Peyer's patch (tissue), 4 donors: ENCODE measurements around the gene KLK10.

Experiments used
- CTCF ChIP-seq, 6 experiments: fragments of 450-650 bp in 4 of 6; fragments of 200-600 bp in 2 of 6; sonication (generic) in 1 of 6; IDR thresholded peaks; one replicate each; pipeline ENCODE4 v1.5.1; 2017 to 2019; ENCODE audit warnings: antibody characterized with exemption in 6 of 6, mild to moderate bottlenecking in 3 of 6, moderate library complexity in 1 of 6
- POLR2A ChIP-seq, 2 donors: fragments of 450-650 bp; IDR thresholded peaks; one replicate each; pipeline ENCODE4 v1.5.1; 2017; ENCODE audit warnings: antibody characterized with exemption in 2 of 2, mild to moderate bottlenecking in 2 of 2, moderate library complexity in 2 of 2

GRCh38 chr19:51034704-51035103 lies 15.2 kb upstream of the KLK10 start, which contains the start of gene KLK12:
- TF ChIP-seq POLR2A (IDR thresholded peaks at IDR 0.05), result no peak
- no peak for TF ChIP-seq CTCF (IDR thresholded peaks at IDR 0.05)
